HepG2 (cell line): ENCODE data around the gene MSI2. TPM values are rescaled to one million over a fixed set of nuclear protein-coding genes. Genes with fewer than 3 reads are reported as not detected.

Experiments
- DNMT1 ChIP-seq: sonication (generic); formaldehyde crosslinking; IDR thresholded peaks from 2 replicates; pipeline ENCODE4 v1.5.1; 2020; ENCODE audit warnings: mild to moderate bottlenecking, missing genetic modification reagents
- GPBP1L1 ChIP-seq: sonication (generic); formaldehyde crosslinking; IDR thresholded peaks from 2 replicates; pipeline ENCODE4 v1.5.0; 2020; ENCODE audit warnings: mild to moderate bottlenecking, missing genetic modification reagents
- IRF2 ChIP-seq: IDR thresholded peaks from 2 replicates; pipeline ENCODE4 v1.6.1; 2018; ENCODE audit warnings: missing genetic modification reagents, missing compliant biosample characterization
- MAF1 ChIP-seq: sonication (generic); formaldehyde crosslinking; IDR thresholded peaks from 2 replicates; pipeline ENCODE4 v1.5.0; 2020; ENCODE audit warnings: missing genetic modification reagents, borderline replicate concordance
- MED1 ChIP-seq: sonication (generic); formaldehyde crosslinking; IDR thresholded peaks from 2 replicates; pipeline ENCODE4 v1.4.0; 2020; ENCODE audit warnings: missing genetic modification reagents
- MEIS2 ChIP-seq: sonication (generic); formaldehyde crosslinking; IDR thresholded peaks from 2 replicates; pipeline ENCODE4 v1.9.0; 2021; ENCODE audit warnings: mild to moderate bottlenecking, missing genetic modification reagents
- MLLT10 ChIP-seq: sonication (generic); formaldehyde crosslinking; IDR thresholded peaks from 2 replicates; pipeline ENCODE4 v1.4.0; 2020; ENCODE audit warnings: missing genetic modification reagents
- PCBP1 ChIP-seq: fragments of 200-400 bp; formaldehyde crosslinking; IDR thresholded peaks from 2 replicates; pipeline ENCODE4 v1.6.1; 2017; ENCODE audit warnings: mild to moderate bottlenecking, low read depth, low read length, borderline replicate concordance
- PRDM4 ChIP-seq: sonication (generic); formaldehyde crosslinking; IDR thresholded peaks from 2 replicates; pipeline ENCODE4 v1.9.0; 2021; ENCODE audit warnings: missing genetic modification reagents, borderline replicate concordance
- RBM39 ChIP-seq: fragments of 200-400 bp; formaldehyde crosslinking; IDR thresholded peaks from one replicate; pipeline ENCODE4 v1.6.1; 2018; ENCODE audit warnings: antibody characterized with exemption, mild to moderate bottlenecking, low read depth, low read length; ENCODE audit not compliant: poor library complexity, severe bottlenecking
- SRSF4 ChIP-seq: fragments of 200-400 bp; formaldehyde crosslinking; IDR thresholded peaks from one replicate; pipeline ENCODE4 v1.6.1; 2018; ENCODE audit warnings: mild to moderate bottlenecking, low read depth, low read length, moderate library complexity; ENCODE audit not compliant: poor library complexity, severe bottlenecking
- SUZ12 ChIP-seq: fragments of 150-350 bp; IDR thresholded peaks from 2 replicates; pipeline ENCODE4 v1.6.1; 2014; ENCODE audit warnings: low read depth, low read length
- TFDP1 ChIP-seq: IDR thresholded peaks from 2 replicates; pipeline ENCODE4 v1.6.1; 2016; ENCODE audit warnings: missing compliant biosample characterization, missing genetic modification reagents, borderline replicate concordance
- ZNF569 ChIP-seq: sonication (generic); formaldehyde crosslinking; IDR thresholded peaks from 2 replicates; pipeline ENCODE4 v1.5.0; 2020; ENCODE audit warnings: mild to moderate bottlenecking, missing genetic modification reagents, moderate library complexity, borderline replicate concordance
- ZNF7 ChIP-seq: IDR thresholded peaks from 2 replicates; pipeline ENCODE4 v1.6.1; 2016; ENCODE audit warnings: missing biosample characterization, missing genetic modification reagents
- ZNF747 ChIP-seq: sonication (generic); formaldehyde crosslinking; IDR thresholded peaks from 2 replicates; pipeline ENCODE4 v1.8.1; 2023; ENCODE audit warnings: missing genetic modification reagents, mild to moderate bottlenecking, borderline replicate concordance
- polyA plus RNA-seq, 8 experiments: library from polyadenylated mRNA; depleted of rRNA in 3 of 8; stranded (reverse) in 7 of 8; unstranded in 1 of 8; fragments of >200 nt; fragmentation: Illumina TruSeq in 4 of 8; extraction: Trizol in 4 of 8; gene quantifications; 2 replicates each; pipeline versions ENCODE4 v1.2.1 to v1.2.3, GENCODE V29; 2011 to 2016; ENCODE audit warnings: low read depth in 4 of 8, missing spikeins in 1 of 8, mixed read lengths in 1 of 8; ENCODE audit not compliant: insufficient read depth in 1 of 8
- total RNA-seq, 5 experiments: library from RNA; depleted of rRNA; stranded (reverse); fragments of >200 nt; fragmentation: Illumina TruSeq; extraction: Trizol; gene quantifications; 2 replicates each; pipeline ENCODE4 v1.2.3, GENCODE V29; 2016; ENCODE audit warnings: low read depth in 1 of 5
- TF ChIP-seq, protein P1 (sequence below): sonication (generic); formaldehyde crosslinking; IDR thresholded peaks from 2 replicates; pipeline ENCODE4; 2020; ENCODE audit warnings: missing genetic modification reagents, mild to moderate bottlenecking, borderline replicate concordance
- TF ChIP-seq, protein P2 (sequence below): sonication (generic); formaldehyde crosslinking; IDR thresholded peaks from 2 replicates; pipeline ENCODE4 v1.4.0; 2020; ENCODE audit warnings: mild to moderate bottlenecking, low read depth, missing genetic modification reagents

MSI2 gene
- total and polyA plus RNA-seq, 2 of the 13 experiments (the other 11 are each of a cell fraction or from before 2014, with no cell fraction given), result 77.5 to 78.4 TPM

DNA sequence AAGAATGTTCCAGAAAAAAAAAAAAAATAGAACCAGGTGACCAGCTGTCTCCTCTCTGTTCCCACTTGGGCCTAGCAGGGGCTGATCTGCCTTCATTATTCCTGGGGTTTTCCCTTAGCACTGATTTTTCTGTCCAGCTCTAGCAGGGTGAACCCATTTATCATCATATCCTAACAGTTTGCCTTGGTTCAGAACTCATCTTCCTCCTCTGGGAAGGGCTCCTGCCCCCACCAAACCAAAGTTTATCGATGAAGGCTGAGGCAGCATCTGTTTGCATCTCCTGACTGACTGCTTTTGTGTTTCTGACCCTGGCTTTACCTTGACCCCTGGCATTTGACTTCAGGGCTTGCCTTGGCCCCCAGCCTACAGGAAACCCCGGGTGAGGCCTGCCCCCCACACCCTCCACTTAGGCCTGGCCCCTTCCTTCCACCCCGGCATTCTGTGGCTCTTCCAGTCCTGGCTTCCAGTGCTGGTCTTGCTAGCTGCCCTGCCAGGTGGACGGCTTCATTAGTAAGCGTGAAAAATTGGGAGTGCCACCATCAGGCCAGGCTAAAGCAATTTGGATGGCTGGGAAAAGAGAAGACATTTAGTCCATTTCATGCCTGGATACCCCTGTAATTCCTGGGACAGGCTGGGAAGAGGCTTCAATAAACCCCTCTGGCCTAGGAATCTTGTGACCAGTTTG is 323.9 kb downstream of the MSI2 start (continued):
- TF ChIP-seq, protein P1, sequence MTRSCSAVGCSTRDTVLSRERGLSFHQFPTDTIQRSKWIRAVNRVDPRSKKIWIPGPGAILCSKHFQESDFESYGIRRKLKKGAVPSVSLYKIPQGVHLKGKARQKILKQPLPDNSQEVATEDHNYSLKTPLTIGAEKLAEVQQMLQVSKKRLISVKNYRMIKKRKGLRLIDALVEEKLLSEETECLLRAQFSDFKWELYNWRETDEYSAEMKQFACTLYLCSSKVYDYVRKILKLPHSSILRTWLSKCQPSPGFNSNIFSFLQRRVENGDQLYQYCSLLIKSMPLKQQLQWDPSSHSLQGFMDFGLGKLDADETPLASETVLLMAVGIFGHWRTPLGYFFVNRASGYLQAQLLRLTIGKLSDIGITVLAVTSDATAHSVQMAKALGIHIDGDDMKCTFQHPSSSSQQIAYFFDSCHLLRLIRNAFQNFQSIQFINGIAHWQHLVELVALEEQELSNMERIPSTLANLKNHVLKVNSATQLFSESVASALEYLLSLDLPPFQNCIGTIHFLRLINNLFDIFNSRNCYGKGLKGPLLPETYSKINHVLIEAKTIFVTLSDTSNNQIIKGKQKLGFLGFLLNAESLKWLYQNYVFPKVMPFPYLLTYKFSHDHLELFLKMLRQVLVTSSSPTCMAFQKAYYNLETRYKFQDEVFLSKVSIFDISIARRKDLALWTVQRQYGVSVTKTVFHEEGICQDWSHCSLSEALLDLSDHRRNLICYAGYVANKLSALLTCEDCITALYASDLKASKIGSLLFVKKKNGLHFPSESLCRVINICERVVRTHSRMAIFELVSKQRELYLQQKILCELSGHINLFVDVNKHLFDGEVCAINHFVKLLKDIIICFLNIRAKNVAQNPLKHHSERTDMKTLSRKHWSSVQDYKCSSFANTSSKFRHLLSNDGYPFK (CRISPR knock-in tag), result peak; percentile 78; the same call in 1 of the 2 replicates
- TF ChIP-seq MEIS2 (CRISPR knock-in tag) (peak; percentile 79; the same call in 1 of the 2 replicates), IRF2 (CRISPR knock-in tag) (peak; percentile 62), RBM39 (no peak), ZNF569 (CRISPR knock-in tag) (no peak), MLLT10 (CRISPR knock-in tag) (no peak), GPBP1L1 (CRISPR knock-in tag) (no peak), DNMT1 (CRISPR knock-in tag) (0 out of 2 replicates have a peak, but pooled peaks have one; percentile 69), SRSF4 (no peak), TFDP1 (CRISPR knock-in tag) (peak; percentile 62; the same call in 1 of the 2 replicates), PRDM4 (CRISPR knock-in tag) (no peak; the same call in 1 of the 2 replicates), MED1 (CRISPR knock-in tag) (peak; percentile 95), ZNF747 (CRISPR knock-in tag) (peak; percentile 88; the same call in 1 of the 2 replicates), MAF1 (CRISPR knock-in tag) (peak; percentile 55; the same call in 1 of the 2 replicates), ZNF7 (CRISPR knock-in tag) (peak; percentile 7; the same call in 1 of the 2 replicates), PCBP1 (no peak), SUZ12 (no peak)
- TF ChIP-seq, protein P2, sequence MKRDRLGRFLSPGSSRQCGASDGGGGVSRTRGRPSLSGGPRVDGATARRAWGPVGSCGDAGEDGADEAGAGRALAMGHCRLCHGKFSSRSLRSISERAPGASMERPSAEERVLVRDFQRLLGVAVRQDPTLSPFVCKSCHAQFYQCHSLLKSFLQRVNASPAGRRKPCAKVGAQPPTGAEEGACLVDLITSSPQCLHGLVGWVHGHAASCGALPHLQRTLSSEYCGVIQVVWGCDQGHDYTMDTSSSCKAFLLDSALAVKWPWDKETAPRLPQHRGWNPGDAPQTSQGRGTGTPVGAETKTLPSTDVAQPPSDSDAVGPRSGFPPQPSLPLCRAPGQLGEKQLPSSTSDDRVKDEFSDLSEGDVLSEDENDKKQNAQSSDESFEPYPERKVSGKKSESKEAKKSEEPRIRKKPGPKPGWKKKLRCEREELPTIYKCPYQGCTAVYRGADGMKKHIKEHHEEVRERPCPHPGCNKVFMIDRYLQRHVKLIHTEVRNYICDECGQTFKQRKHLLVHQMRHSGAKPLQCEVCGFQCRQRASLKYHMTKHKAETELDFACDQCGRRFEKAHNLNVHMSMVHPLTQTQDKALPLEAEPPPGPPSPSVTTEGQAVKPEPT (CRISPR knock-in tag), result 0 out of 2 replicates have a peak, but pooled peaks have one; percentile 50
